Muscle of leg (tissue), 11 donors: Measurements from ENCODE around the gene PEF1. TPM values are rescaled to one million over a fixed set of nuclear protein-coding genes. Genes with fewer than 3 reads are reported as not detected.

Source experiments
- DNase-seq: peaks from one replicate; pipeline ENCODE4 v3.0.0; 2013
- H3K27ac ChIP-seq: one replicate; pipeline ENCODE4 v1.5.1; 2013; ENCODE audit warnings: mild to moderate bottlenecking, low read length, control low read depth
- H3K27me3 ChIP-seq: one replicate; pipeline ENCODE4 v1.6.1; 2013; ENCODE audit warnings: low read length; ENCODE audit not compliant: control insufficient read depth, insufficient read depth
- H3K36me3 ChIP-seq: one replicate; pipeline ENCODE4 v1.6.1; 2013; ENCODE audit warnings: low read length; ENCODE audit not compliant: control insufficient read depth, insufficient read depth
- H3K4me1 ChIP-seq: one replicate; pipeline ENCODE4 v1.6.1; 2013; ENCODE audit warnings: low read length; ENCODE audit not compliant: control insufficient read depth, insufficient read depth
- H3K4me3 ChIP-seq: one replicate; pipeline ENCODE4 v1.5.1; 2013; ENCODE audit warnings: low read length, control low read depth
- H3K9me3 ChIP-seq: replicated peaks from 2 replicates; pipeline ENCODE4 v1.6.1; 2013; ENCODE audit warnings: low read depth, low read length; ENCODE audit not compliant: control insufficient read depth
- WGBS: methylation state at CpG from one replicate; pipeline ENCODE4 v1.1.5; 2013; ENCODE audit warnings: missing lambda C conversion rate; ENCODE audit not compliant: insufficient coverage; 5-methylcytosine and 5-hydroxymethylcytosine counted together
- polyA plus RNA-seq, 8 donors: library from polyadenylated mRNA; unstranded; fragments of 120-200 nt; gene quantifications; one replicate each; pipeline versions ENCODE4 v1.2.1 to v1.2.3, GENCODE V29; 2013; ENCODE audit warnings: inconsistent platforms in 1 of 8, low replicate concordance in 1 of 8; ENCODE audit not compliant: insufficient read length in 8 of 8, insufficient read depth in 1 of 8
- total RNA-seq: library from RNA; stranded (reverse); fragments of 120-200 nt; gene quantifications from one replicate; pipeline ENCODE4 v1.2.4, GENCODE V29; 2013

The PEF1 gene
- total and polyA plus RNA-seq, 9 donors: 34.2 to 46.6 (median 42.2) TPM

DNA sequence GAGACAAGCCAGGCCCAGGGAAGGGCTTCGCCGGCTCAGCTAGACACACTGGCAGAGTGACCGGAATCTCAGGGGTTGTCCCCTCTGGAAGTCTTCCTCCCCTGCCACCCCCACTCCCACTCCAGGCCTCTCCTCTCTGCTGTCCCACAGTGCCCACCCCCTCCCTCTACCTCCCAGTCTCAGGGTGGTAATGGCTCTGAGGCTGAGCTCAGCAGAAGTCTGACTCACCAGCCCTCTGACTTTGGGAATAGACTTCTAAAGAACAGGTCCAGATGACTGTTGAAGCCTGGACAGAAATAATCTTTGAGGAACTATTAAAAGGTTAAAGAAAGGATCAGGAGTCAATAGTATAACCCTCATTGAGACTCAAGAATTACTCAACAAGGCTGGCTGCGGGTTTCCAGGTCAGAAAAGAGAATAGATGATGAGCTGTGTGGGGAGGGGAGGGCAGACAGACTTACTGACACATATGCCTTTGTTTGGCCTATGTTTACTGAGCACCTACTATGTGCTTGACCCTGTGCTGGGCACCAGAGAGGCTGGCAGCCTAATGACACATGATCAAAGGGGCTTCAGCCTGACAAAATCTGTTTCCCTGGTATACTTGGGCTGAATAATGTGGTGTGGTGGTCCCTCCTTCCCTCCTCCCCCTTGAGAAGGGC lies 19.0 kb downstream of the PEF1 start:
- H3K36me3 ChIP-seq: peaks cover 56% of the 10 kb centered on the region
- no peaks in the 10 kb centered on the region for H3K9me3 ChIP-seq
- H3K27ac ChIP-seq: no peak overlapping the region
- 84% methylated on average over 3 of the region's 4 CpGs for WGBS
- H3K4me3 ChIP-seq: no peak overlapping the region
- H3K4me1 ChIP-seq: peaks cover 26% of the 10 kb centered on the region
- H3K27me3 ChIP-seq: no peaks in the 10 kb centered on the region
- DNase-seq: no peak

GRCh38 chr1:31624731-31625514 lies 19.8 kb downstream of the PEF1 start:
- Histone ChIP-seq H3K27me3 (no peaks in the 10 kb centered on the region), H3K4me1 (peaks cover 26% of the 10 kb centered on the region), H3K27ac (no peak overlapping the region), H3K4me3 (no peak overlapping the region), H3K9me3 (no peaks in the 10 kb centered on the region), H3K36me3 (peaks cover 48% of the 10 kb centered on the region)
- DNase-seq: no peak
- WGBS: 88% methylated on average over 10 of the region's 16 CpGs

DNA sequence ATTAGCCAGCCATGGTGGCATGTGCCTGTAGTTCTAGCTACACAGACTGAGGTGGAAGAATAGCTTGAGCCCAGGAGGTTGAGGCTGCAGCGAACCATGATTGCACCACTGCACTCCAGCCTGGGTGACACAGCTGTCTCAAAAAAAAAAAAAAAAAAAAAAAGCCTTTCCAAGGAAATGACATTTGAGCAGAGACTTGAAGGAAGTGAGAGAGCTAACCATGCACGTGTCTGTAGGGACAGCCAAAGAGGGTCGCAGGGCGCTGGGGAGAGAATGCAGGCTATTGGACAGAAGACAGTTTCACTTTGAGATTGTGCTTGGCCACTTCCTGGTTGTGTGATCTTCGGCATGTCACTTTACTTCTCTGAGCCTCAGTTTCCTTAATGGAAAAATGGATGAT lies 20.4 kb downstream of the PEF1 start:
- no peak overlapping the region for H3K27ac ChIP-seq
- H3K4me3 ChIP-seq: no peak overlapping the region
- WGBS: 66% methylated on average over 4 of the region's 5 CpGs
- H3K9me3 ChIP-seq: no peaks in the 10 kb centered on the region
- peaks cover 3% of the 10 kb centered on the region for H3K27me3 ChIP-seq
- no peak for DNase-seq
- H3K36me3 ChIP-seq: peaks cover 44% of the 10 kb centered on the region
- H3K4me1 ChIP-seq: peaks cover 26% of the 10 kb centered on the region

GRCh38 chr1:31623365-31623764 lies 21.3 kb downstream of the PEF1 start:
- H3K9me3 ChIP-seq: no peaks in the 10 kb centered on the region
- 94% methylated on average over 6 of the region's 12 CpGs for WGBS
- H3K4me1 ChIP-seq: peaks cover 22% of the 10 kb centered on the region
- H3K27me3 ChIP-seq: peaks cover 10% of the 10 kb centered on the region
- no peak overlapping the region for H3K4me3 ChIP-seq
- H3K27ac ChIP-seq: no peak overlapping the region
- DNase-seq: no peak
- H3K36me3 ChIP-seq: peaks cover 35% of the 10 kb centered on the region

- WGBS: 75% methylated on average over 11 of the region's 15 CpGs
- peaks cover 19% of the 10 kb centered on the region for H3K4me1 ChIP-seq
- no peaks in the 10 kb centered on the region for H3K9me3 ChIP-seq
- peaks cover 25% of the 10 kb centered on the region for H3K36me3 ChIP-seq
- no peak overlapping the region for H3K27ac ChIP-seq
- no peak for DNase-seq
- peaks cover 22% of the 10 kb centered on the region for H3K27me3 ChIP-seq
- no peak overlapping the region for H3K4me3 ChIP-seq
Observed at GRCh38 chr1:31621847-31622730, 22.6 kb downstream of the PEF1 start.

DNA sequence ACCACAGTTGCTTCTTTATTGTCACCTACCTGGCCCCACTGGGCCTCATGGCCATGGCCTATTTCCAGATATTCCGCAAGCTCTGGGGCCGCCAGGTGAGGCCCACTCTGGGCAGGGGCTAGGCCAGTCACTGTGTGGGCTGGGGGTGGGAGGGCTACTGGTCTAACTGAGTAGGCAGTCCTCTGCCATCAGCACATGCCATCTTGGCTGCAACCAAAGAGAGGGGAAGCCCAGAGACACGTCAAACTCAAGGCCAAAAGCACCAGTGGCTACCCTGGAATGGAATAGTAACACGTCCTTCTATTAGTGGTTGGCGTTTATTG lies 23.2 kb downstream of the PEF1 start:
- Histone ChIP-seq H3K9me3 (no peaks in the 10 kb centered on the region), H3K36me3 (peaks cover 21% of the 10 kb centered on the region), H3K4me3 (no peak overlapping the region), H3K27ac (no peak overlapping the region), H3K4me1 (peaks cover 13% of the 10 kb centered on the region), H3K27me3 (peaks cover 28% of the 10 kb centered on the region)
- 100% methylated on average over 1 of the region's 5 CpGs for WGBS
- no peak for DNase-seq

GRCh38 chr1:31620631-31621497 lies 23.8 kb downstream of the PEF1 start:
- 87% methylated on average over 18 of the region's 20 CpGs for WGBS
- no peak for DNase-seq
- Histone ChIP-seq H3K4me3 (no peak overlapping the region), H3K36me3 (peaks cover 16% of the 10 kb centered on the region), H3K9me3 (no peaks in the 10 kb centered on the region), H3K27me3 (peaks cover 34% of the 10 kb centered on the region), H3K27ac (no peak overlapping the region), H3K4me1 (peaks cover 9% of the 10 kb centered on the region)

DNA sequence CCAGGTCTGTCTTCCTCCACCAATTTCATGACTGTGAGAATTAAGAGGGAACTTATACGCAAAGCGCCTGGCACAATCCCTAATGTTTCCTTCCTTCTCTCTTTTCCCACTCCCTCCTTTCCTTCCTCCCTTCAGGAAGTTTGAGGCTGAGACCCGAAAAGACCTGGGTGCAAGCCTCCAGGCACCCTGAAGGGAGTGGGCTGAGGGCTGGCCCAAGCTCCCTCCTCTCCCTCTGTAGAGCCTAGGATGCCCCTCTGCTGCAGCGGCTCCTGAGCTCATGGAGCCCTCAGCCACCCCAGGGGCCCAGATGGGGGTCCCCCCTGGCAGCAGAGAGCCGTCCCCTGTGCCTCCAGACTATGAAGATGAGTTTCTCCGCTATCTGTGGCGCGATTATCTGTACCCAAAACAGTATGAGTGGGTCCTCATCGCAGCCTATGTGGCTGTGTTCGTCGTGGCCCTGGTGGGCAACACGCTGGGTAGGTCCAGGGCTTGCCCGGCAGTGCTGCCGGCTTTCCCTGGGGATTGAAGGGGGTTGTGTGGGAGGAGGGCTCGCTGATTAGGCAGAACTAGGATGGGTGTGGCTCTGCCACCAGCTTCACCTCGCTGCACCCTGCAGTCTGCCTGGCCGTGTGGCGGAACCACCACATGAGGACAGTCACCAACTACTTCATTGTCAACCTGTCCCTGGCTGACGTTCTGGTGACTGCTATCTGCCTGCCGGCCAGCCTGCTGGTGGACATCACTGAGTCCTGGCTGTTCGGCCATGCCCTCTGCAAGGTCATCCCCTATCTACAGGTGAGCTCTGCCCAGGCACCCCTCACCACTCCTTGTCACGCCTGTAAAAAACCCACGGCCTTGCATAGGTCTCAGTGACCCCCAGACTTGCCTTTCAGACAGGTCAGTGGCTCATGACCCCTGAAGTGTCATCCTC lies 25.5 kb downstream of the PEF1 start:
- Histone ChIP-seq H3K27ac (no peak overlapping the region), H3K27me3 (peaks cover 34% of the 10 kb centered on the region), H3K4me3 (no peak overlapping the region), H3K4me1 (peaks cover 9% of the 10 kb centered on the region), H3K36me3 (peaks cover 3% of the 10 kb centered on the region), H3K9me3 (no peaks in the 10 kb centered on the region)
- DNase-seq: no peak
- WGBS: 72% methylated on average over 21 of the region's 23 CpGs
